SK-N-SH treated with all-trans-retinoic acid at 6 μM for 48 hours (cell line): Measurements from ENCODE around the gene BOK.

Source experiments
- ESRRG ChIP-seq: fragments of 250-450 bp; sonication (Bioruptor Pico); IDR thresholded peaks from 2 replicates; pipeline ENCODE4 v1.6.1; 2021; ENCODE audit warnings: mild to moderate bottlenecking
- ISL1 ChIP-seq: fragments of 250-450 bp; sonication (Bioruptor Pico); IDR thresholded peaks from 2 replicates; pipeline ENCODE4 v2.1.2; 2022; ENCODE audit warnings: mild to moderate bottlenecking, moderate library complexity
- RARB ChIP-seq: fragments of 250-450 bp; sonication (Bioruptor Pico); IDR thresholded peaks from 2 replicates; pipeline ENCODE4 v1.8.0; 2021; ENCODE audit warnings: mild to moderate bottlenecking, moderate library complexity
- SNAI2 ChIP-seq: fragments of 250-450 bp; sonication (Bioruptor Pico); IDR thresholded peaks from 2 replicates; pipeline ENCODE4 v1.5.0; 2020; ENCODE audit warnings: mild to moderate bottlenecking, moderate library complexity
- TOX ChIP-seq: fragments of 250-450 bp; sonication (Bioruptor Pico); IDR thresholded peaks from 2 replicates; pipeline ENCODE4 v1.8.0; 2021; ENCODE audit warnings: mild to moderate bottlenecking, moderate library complexity, borderline replicate concordance
- TSHZ2 ChIP-seq: fragments of 250-450 bp; sonication (Bioruptor Pico); IDR thresholded peaks from 2 replicates; pipeline ENCODE4 v1.5.0; 2020; ENCODE audit warnings: mild to moderate bottlenecking, moderate library complexity
- ZC3H10 ChIP-seq: fragments of 250-450 bp; sonication (Bioruptor Pico); IDR thresholded peaks from 2 replicates; pipeline ENCODE4 v1.5.1; 2021; ENCODE audit warnings: mild to moderate bottlenecking, moderate library complexity
- ZFP3 ChIP-seq: fragments of 250-450 bp; sonication (Bioruptor Pico); IDR thresholded peaks from 2 replicates; pipeline ENCODE4 v1.5.0; 2020; ENCODE audit warnings: mild to moderate bottlenecking, moderate library complexity
- ZNF565 ChIP-seq: fragments of 450-650 bp; formaldehyde crosslinking; conservative IDR thresholded peaks from 2 replicates; pipeline ENCODE4 v1.5.0; 2020; ENCODE audit warnings: low read depth, mild to moderate bottlenecking, moderate library complexity
- TF ChIP-seq, protein P1 (sequence below): fragments of 250-450 bp; sonication (Bioruptor Pico); IDR thresholded peaks from 2 replicates; pipeline ENCODE4 v1.5.1; 2020; ENCODE audit warnings: low read depth, mild to moderate bottlenecking, moderate library complexity
- TF ChIP-seq, protein P2 (sequence below): fragments of 250-450 bp; sonication (Bioruptor Pico); IDR thresholded peaks from 2 replicates; pipeline ENCODE4 v1.8.0; 2020; ENCODE audit warnings: mild to moderate bottlenecking, moderate library complexity, borderline replicate concordance

- TF ChIP-seq ISL1 (CRISPR knock-in tag): no peak
- no peak for TF ChIP-seq SNAI2
- no peak for TF ChIP-seq RARB (CRISPR knock-in tag)
- no peak for TF ChIP-seq ESRRG (CRISPR knock-in tag)
- TF ChIP-seq ZC3H10 (CRISPR knock-in tag): no peak
- TF ChIP-seq ZNF565 (CRISPR knock-in tag): no peak
- no peak for TF ChIP-seq TSHZ2
- TF ChIP-seq, protein P1, sequence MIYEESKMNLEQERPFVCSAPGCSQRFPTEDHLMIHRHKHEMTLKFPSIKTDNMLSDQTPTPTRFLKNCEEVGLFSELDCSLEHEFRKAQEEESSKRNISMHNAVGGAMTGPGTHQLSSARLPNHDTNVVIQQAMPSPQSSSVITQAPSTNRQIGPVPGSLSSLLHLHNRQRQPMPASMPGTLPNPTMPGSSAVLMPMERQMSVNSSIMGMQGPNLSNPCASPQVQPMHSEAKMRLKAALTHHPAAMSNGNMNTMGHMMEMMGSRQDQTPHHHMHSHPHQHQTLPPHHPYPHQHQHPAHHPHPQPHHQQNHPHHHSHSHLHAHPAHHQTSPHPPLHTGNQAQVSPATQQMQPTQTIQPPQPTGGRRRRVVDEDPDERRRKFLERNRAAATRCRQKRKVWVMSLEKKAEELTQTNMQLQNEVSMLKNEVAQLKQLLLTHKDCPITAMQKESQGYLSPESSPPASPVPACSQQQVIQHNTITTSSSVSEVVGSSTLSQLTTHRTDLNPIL (CRISPR knock-in tag): no peak
- TF ChIP-seq, protein P2, sequence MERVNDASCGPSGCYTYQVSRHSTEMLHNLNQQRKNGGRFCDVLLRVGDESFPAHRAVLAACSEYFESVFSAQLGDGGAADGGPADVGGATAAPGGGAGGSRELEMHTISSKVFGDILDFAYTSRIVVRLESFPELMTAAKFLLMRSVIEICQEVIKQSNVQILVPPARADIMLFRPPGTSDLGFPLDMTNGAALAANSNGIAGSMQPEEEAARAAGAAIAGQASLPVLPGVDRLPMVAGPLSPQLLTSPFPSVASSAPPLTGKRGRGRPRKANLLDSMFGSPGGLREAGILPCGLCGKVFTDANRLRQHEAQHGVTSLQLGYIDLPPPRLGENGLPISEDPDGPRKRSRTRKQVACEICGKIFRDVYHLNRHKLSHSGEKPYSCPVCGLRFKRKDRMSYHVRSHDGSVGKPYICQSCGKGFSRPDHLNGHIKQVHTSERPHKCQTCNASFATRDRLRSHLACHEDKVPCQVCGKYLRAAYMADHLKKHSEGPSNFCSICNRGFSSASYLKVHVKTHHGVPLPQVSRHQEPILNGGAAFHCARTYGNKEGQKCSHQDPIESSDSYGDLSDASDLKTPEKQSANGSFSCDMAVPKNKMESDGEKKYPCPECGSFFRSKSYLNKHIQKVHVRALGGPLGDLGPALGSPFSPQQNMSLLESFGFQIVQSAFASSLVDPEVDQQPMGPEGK (CRISPR knock-in tag): no peak
- no peak for TF ChIP-seq TOX
- no peak for TF ChIP-seq ZFP3 (CRISPR knock-in tag)
Measured at GRCh38 chr2:241553512-241553830, 5.1 kb upstream of the BOK start.
